ENCODE results near the gene RNF224. TPM values are rescaled to one million over a fixed set of nuclear protein-coding genes. Genes with fewer than 3 reads are reported as not detected.
A peak's percentile ranks its signal among the peaks of the same experiment; 100 is the strongest.

RNF224 gene
- total RNA-seq, 1 experiment from 2014 or later: 0.30 TPM

DNA sequence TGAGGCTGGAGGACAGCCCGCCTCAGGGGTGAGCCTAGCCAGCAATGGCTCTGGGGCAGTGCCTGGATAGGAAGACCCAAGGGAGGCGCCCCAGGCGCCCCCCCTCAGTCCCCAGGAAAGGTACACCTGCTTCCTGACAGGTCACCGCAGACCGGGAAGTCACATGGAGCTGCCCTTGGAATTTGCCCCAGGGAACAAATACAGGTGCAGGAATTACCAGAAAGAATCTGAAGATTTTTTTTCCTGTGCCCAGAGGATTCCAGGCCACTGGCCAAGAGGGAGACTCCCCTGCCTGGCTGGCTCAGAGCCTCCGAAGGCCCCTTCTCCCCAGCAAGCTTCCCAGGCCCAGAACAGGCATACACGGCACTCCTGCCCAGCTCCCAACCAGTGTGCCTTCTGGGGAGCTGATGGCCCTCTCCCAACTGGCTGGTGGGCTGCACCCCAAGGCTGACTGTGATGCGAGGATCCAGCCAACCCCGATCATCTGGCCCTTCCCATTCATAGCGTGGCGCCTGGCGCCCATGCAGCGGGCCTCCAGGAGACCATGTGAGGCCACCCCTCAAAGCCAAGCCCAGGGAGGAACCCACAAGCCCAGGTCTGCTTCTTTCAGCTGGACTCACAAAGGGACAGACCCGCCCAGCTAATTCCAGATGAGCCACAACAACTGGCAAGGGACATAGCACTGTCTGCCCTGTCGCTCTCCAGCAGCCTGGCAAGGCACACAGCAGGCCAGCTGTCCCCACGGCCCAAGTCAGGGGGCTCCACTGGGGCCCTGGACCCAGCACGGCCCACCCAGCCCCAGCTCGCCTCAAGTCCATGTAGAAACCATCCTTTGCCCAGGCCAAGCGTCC, 29.0 kb upstream of the RNF224 start:
- BruUV-seq (replicated peaks): no TSS peak
- POLR2A ChIA-PET: interaction anchor here (2.6 kb wide), 1 partner anchor 9 kb away, joined by 20 read pairs; the partner anchor contains the start of genes ANAPC2 and SSNA1
- RAD21 ChIA-PET (ENCODE audit: low non-redundant PET in 1 of 2, low total read pairs in 2 of 2, uncharacterized antibody in 2 of 2, unreplicated experiment in 2 of 2): no interaction called here
- H3K4me2 ChIP-seq (ENCODE audit: low read length): peak overlapping the region; percentile 63
- no peaks in the 10 kb centered on the region for H4K20me1 ChIP-seq (ENCODE audit: insufficient read depth)
- no peak for ATAC-seq
- no peak overlapping the region for H3K4me3 ChIP-seq (replicated peaks in 1 of 2; ENCODE audit: low read depth in 1 of 2, low read length in 2 of 2)
- H3K27me3 ChIP-seq (ENCODE audit: insufficient read depth, low read length): no peaks in the 10 kb centered on the region
- H3K9me3 ChIP-seq (ENCODE audit: control insufficient read depth in 1 of 2, insufficient read depth in 1 of 2, low read depth in 1 of 2, low read length in 2 of 2): no peaks in the 10 kb centered on the region
- H3K36me3 ChIP-seq (ENCODE audit: control insufficient read depth in 1 of 2, insufficient read depth in 2 of 2, low read length in 2 of 2): no peaks in the 10 kb centered on the region
- DNase-seq (ENCODE audit: low read depth, low spot score): no peak
- TF ChIP-seq EZH2 (IDR thresholded peaks at IDR 0.05): no peak
- no peak for TF ChIP-seq EZH2phosphoT487 (IDR thresholded peaks at IDR 0.05; ENCODE audit: borderline replicate concordance)
- TF ChIP-seq SRF (IDR thresholded peaks at IDR 0.05; ENCODE audit: low read depth): no peak
- TF ChIP-seq ZNF274 (IDR thresholded peaks at IDR 0.05; ENCODE audit: low read depth, low read length): no peak
- no peak for TF ChIP-seq CBX3 (IDR thresholded peaks at IDR 0.05; ENCODE audit: low read depth)
- TF ChIP-seq ELF1 (IDR thresholded peaks at IDR 0.05; ENCODE audit: borderline replicate concordance, low read depth): no peak
- H3K4me1 ChIP-seq (ENCODE audit: control insufficient read depth in 1 of 2, insufficient read depth in 2 of 2, low read length in 2 of 2): peaks cover 34 to 53% of the 10 kb centered on the region in 2 experiments
- H3K27ac ChIP-seq (ENCODE audit: low read depth, low read length): 0 out of 2 replicates have a peak overlapping the region, but pooled peaks have one; percentile 22
- no peaks in the 10 kb centered on the region for H3K9me2 ChIP-seq (ENCODE audit: insufficient read depth)
- intact Hi-C loops (cut with micrococcal nuclease): no loop called here
- H3K9ac ChIP-seq (ENCODE audit: low read length): no peak overlapping the region
- CTCF ChIA-PET: interaction anchor here (0.5 kb wide), 1 partner anchor 23 kb away, joined by 6 read pairs; no protein-coding TSS in a partner anchor
- H3K79me2 ChIP-seq (ENCODE audit: insufficient read depth, low read length): peaks cover 30% of the 10 kb centered on the region; the same call in 1 of the 2 replicates
- no peak overlapping the region for H2AFZ ChIP-seq (ENCODE audit: low read depth, low read length, poor library complexity, severe bottlenecking)

DNA sequence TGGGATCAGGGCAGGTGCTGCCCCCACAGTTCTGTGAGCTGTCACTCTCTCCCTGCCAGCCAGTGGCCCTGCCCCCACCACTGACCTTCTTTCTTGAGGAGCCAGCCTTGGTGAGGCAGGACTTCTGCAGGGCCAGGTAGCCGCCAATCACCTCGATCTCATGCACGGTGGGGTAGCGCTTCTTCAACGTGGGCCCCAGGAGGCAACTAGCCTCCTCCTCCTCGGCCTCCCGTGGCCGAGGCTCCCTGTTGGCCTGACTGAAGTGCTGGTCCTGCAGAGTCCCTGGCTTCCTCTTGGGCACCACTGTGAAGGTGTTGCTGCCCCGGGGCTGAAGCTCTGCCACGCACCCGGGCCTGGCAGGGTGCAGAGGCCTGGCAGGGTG, 28.4 kb upstream of the RNF224 start:
- peaks cover 34 to 58% of the 10 kb centered on the region in 2 experiments for H3K4me1 ChIP-seq (ENCODE audit: control insufficient read depth in 1 of 2, insufficient read depth in 2 of 2, low read length in 2 of 2)
- ATAC-seq (no peak), DNase-seq (ENCODE audit: low read depth, low spot score) (no peak)
- intact Hi-C loops (cut with micrococcal nuclease): no loop called here
- H3K4me3 ChIP-seq (replicated peaks in 1 of 2; ENCODE audit: low read depth in 1 of 2, low read length in 2 of 2): no peak overlapping the region
- H3K4me2 ChIP-seq (ENCODE audit: low read length): peak overlapping the region; percentile 63
- H2AFZ ChIP-seq (ENCODE audit: low read depth, low read length, poor library complexity, severe bottlenecking): no peak overlapping the region
- peaks cover 30% of the 10 kb centered on the region for H3K79me2 ChIP-seq (ENCODE audit: insufficient read depth, low read length)
- no peaks in the 10 kb centered on the region for H3K9me3 ChIP-seq (ENCODE audit: control insufficient read depth in 1 of 2, insufficient read depth in 1 of 2, low read depth in 1 of 2, low read length in 2 of 2)
- BruUV-seq (replicated peaks): TSS peak; percentile 23
- H4K20me1 ChIP-seq (ENCODE audit: insufficient read depth): no peaks in the 10 kb centered on the region
- RAD21 ChIA-PET (ENCODE audit: low non-redundant PET in 1 of 2, low total read pairs in 2 of 2, uncharacterized antibody in 2 of 2, unreplicated experiment in 2 of 2): interaction anchor here in 1 of 2 experiments (0.9 kb wide), 1 partner anchor 42 kb away, joined by 7 read pairs; no protein-coding TSS in a partner anchor
- no peaks in the 10 kb centered on the region for H3K36me3 ChIP-seq (ENCODE audit: control insufficient read depth in 1 of 2, insufficient read depth in 2 of 2, low read length in 2 of 2)
- H3K27ac ChIP-seq (ENCODE audit: low read depth, low read length): peak overlapping the region; percentile 35; the same call in 1 of the 2 replicates
- CTCF ChIA-PET: no interaction called here
- H3K9ac ChIP-seq (ENCODE audit: low read length): no peak overlapping the region
- POLR2A ChIA-PET: interaction anchor here (2.6 kb wide), 1 partner anchor 10 kb away, joined by 20 read pairs; the partner anchor contains the start of genes ANAPC2 and SSNA1
- H3K27me3 ChIP-seq (ENCODE audit: insufficient read depth, low read length): no peaks in the 10 kb centered on the region
- H3K9me2 ChIP-seq (ENCODE audit: insufficient read depth): no peaks in the 10 kb centered on the region
- no peak for TF ChIP-seq FOSL1 (IDR thresholded peaks at IDR 0.05; ENCODE audit: low read depth)
- no peak for TF ChIP-seq SIN3A (IDR thresholded peaks at IDR 0.05; ENCODE audit: low read depth)
- no peak for TF ChIP-seq JUND (IDR thresholded peaks at IDR 0.05)
- TF ChIP-seq, protein P1, sequence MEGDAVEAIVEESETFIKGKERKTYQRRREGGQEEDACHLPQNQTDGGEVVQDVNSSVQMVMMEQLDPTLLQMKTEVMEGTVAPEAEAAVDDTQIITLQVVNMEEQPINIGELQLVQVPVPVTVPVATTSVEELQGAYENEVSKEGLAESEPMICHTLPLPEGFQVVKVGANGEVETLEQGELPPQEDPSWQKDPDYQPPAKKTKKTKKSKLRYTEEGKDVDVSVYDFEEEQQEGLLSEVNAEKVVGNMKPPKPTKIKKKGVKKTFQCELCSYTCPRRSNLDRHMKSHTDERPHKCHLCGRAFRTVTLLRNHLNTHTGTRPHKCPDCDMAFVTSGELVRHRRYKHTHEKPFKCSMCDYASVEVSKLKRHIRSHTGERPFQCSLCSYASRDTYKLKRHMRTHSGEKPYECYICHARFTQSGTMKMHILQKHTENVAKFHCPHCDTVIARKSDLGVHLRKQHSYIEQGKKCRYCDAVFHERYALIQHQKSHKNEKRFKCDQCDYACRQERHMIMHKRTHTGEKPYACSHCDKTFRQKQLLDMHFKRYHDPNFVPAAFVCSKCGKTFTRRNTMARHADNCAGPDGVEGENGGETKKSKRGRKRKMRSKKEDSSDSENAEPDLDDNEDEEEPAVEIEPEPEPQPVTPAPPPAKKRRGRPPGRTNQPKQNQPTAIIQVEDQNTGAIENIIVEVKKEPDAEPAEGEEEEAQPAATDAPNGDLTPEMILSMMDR (IDR thresholded peaks at IDR 0.05 in 2 of 3, conservative IDR thresholded peaks at IDR 0.05 in 1 of 3; ENCODE audit: borderline replicate concordance in 1 of 3, insufficient read depth in 1 of 3, low read depth in 2 of 3, low read length in 2 of 3): no peak
- no peak for TF ChIP-seq TCF7L2 (IDR thresholded peaks at IDR 0.05; ENCODE audit: borderline replicate concordance, extremely low read depth, insufficient read depth, insufficient read length)
- no peak for TF ChIP-seq CBX3 (IDR thresholded peaks at IDR 0.05; ENCODE audit: low read depth)
- no peak for TF ChIP-seq EZH2 (IDR thresholded peaks at IDR 0.05)
- no peak for TF ChIP-seq ELF1 (IDR thresholded peaks at IDR 0.05; ENCODE audit: borderline replicate concordance, low read depth)
- TF ChIP-seq SRF (IDR thresholded peaks at IDR 0.05; ENCODE audit: low read depth): no peak
- TF ChIP-seq EGR1 (IDR thresholded peaks at IDR 0.05; ENCODE audit: low read depth): no peak
- TF ChIP-seq SP1 (IDR thresholded peaks at IDR 0.05; ENCODE audit: low read depth): no peak
- TF ChIP-seq, protein P2, sequence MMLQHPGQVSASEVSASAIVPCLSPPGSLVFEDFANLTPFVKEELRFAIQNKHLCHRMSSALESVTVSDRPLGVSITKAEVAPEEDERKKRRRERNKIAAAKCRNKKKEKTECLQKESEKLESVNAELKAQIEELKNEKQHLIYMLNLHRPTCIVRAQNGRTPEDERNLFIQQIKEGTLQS (IDR thresholded peaks at IDR 0.05): no peak
- no peak for TF ChIP-seq POLR2AphosphoS5 (IDR thresholded peaks at IDR 0.05; ENCODE audit: low read depth, low read length)
- no peak for TF ChIP-seq EZH2phosphoT487 (IDR thresholded peaks at IDR 0.05; ENCODE audit: borderline replicate concordance)
- TF ChIP-seq, protein P3, sequence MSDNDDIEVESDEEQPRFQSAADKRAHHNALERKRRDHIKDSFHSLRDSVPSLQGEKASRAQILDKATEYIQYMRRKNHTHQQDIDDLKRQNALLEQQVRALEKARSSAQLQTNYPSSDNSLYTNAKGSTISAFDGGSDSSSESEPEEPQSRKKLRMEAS (IDR thresholded peaks at IDR 0.05): no peak
- TF ChIP-seq CEBPB (IDR thresholded peaks at IDR 0.05; ENCODE audit: low read depth): no peak
- no peak for TF ChIP-seq YY1 (IDR thresholded peaks at IDR 0.05; ENCODE audit: extremely low read depth, insufficient replicate concordance, low read depth, low read length)

All from HCT116 (cell line).